DMS53 (cell line): Measurements from ENCODE around the gene SLA2.
"Not testable (repeated sequence)": the region's sequence is repeated elsewhere in the genome, so short reads cannot be mapped to it uniquely, and the experiment has no call there.

Source experiments
- DNase-seq: peaks from one replicate; lab custom pipeline; 2025; lab: John Stamatoyannopoulos, UW

SLA2 gene

GRCh38 chr20:36573798-36574365 lies 72.1 kb downstream of the SLA2 start:
- peak; percentile 60 for DNase-seq

- peak; percentile 91 for DNase-seq
Measured at GRCh38 chr20:36573103-36573797, 72.7 kb downstream of the SLA2 start, which contains the start of gene TGIF2. TGIF2 (plus strand) TSS chr20:36573597; CDS start chr20:36578775, 5,178 bp downstream.

GRCh38 chr20:36572701-36573102 lies 73.3 kb downstream of the SLA2 start:
- DNase-seq, result peak; percentile 82

GRCh38 chr20:36571564-36572504 lies 74.2 kb downstream of the SLA2 start:
- peak; percentile 17 for DNase-seq

- DNase-seq, result no peak
Measured at GRCh38 chr20:36569847-36570429, 76.1 kb downstream of the SLA2 start.

- no peak for DNase-seq
Measured at GRCh38 chr20:36565520-36565919, 80.5 kb downstream of the SLA2 start.

GRCh38 chr20:36564726-36565121 lies 81.3 kb downstream of the SLA2 start:
- not testable (repeated sequence) for DNase-seq

- not testable (repeated sequence) for DNase-seq
Measured at GRCh38 chr20:36564078-36564725, 81.8 kb downstream of the SLA2 start.

- DNase-seq, result no peak
Measured at GRCh38 chr20:36563374-36563773, 82.6 kb downstream of the SLA2 start.

- no peak for DNase-seq
Measured at GRCh38 chr20:36562724-36563123, 83.3 kb downstream of the SLA2 start.
